HL-60 (cell line): Measurements from ENCODE around the gene DYNC1I1.

Experiments used
- DNase-seq, 2 experiments: peaks; one replicate each; pipeline ENCODE4 v3.0.0-alpha.2; 2010 to 2020; ENCODE audit warnings: low read depth in 1 of 2, low spot score in 1 of 2
- H3K27ac ChIP-seq: fragments of 250-450 bp; sonication (Bioruptor Pico); replicated peaks from 2 replicates; pipeline ENCODE4 v1.5.1; 2020; ENCODE audit warnings: mild to moderate bottlenecking, moderate library complexity
- H3K27me3 ChIP-seq: fragments of 250-450 bp; sonication (Bioruptor Pico); 2 replicates; pipeline ENCODE4 v1.5.1; 2021; ENCODE audit warnings: mild to moderate bottlenecking, moderate library complexity; ENCODE audit not compliant: insufficient read depth, poor library complexity, severe bottlenecking
- H3K4me3 ChIP-seq: replicated peaks from 2 replicates; pipeline ENCODE4 v1.5.1; 2011; ENCODE audit warnings: mild to moderate bottlenecking, control low read depth, low read length; ENCODE audit not compliant: insufficient read depth
- GABPA ChIP-seq: IDR thresholded peaks from 2 replicates; pipeline ENCODE4 v1.6.1; 2012; ENCODE audit warnings: low read depth
- POLR2AphosphoS5 ChIP-seq: IDR thresholded peaks from 2 replicates; pipeline ENCODE4 v1.6.1; 2012; ENCODE audit warnings: low read depth
- SPI1 ChIP-seq: IDR thresholded peaks from 2 replicates; pipeline ENCODE4 v1.6.1; 2012; ENCODE audit warnings: low read depth, mild to moderate bottlenecking, borderline replicate concordance
- TF ChIP-seq, protein P1 (sequence below): IDR thresholded peaks from one replicate; pipeline ENCODE4 v1.5.1; 2011; ENCODE audit warnings: low read length, control low read depth, inconsistent platforms; ENCODE audit not compliant: insufficient read depth
- TF ChIP-seq, protein P2 (sequence below): IDR thresholded peaks from 2 replicates; pipeline ENCODE4 v1.6.1; 2012; ENCODE audit warnings: low read depth; ENCODE audit not compliant: insufficient replicate concordance

DYNC1I1 gene

DNA sequence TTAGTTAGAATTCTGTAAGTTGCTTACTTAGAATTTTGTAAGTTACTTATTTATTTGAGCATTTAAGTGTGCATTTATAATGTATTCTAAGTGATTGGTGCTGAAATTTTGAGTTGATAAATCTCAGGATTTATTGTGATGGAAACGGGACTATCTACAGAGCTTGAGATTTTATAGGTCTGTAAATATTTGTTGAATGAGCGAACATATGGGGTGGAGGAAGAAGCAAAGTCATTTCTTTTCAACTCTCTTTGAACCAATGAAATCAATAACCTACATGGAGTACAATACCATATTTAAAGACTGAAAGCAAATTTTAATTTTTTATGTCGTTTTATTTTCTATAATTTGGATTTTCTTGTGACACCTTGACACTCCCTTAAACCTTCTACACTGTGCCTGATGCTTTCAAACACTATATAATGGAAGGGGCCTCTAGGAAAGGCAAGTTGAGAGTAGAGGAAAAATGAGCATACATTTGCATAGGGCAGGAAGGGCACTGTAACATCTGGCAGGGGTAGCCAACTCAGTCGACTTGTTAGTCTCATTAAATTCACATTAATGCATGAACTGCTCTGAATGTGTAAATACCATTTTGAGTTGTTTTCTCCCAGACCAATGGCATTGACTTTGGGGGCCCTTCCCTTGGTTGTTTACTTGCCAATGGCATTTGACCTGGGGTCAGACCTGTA lies 204.2 kb downstream of the DYNC1I1 start:
- Histone ChIP-seq H3K27ac (no peak overlapping the region), H3K27me3 (no peaks in the 10 kb centered on the region), H3K4me3 (no peak overlapping the region)
- TF ChIP-seq POLR2AphosphoS5 = no peak
- TF ChIP-seq, protein P1, sequence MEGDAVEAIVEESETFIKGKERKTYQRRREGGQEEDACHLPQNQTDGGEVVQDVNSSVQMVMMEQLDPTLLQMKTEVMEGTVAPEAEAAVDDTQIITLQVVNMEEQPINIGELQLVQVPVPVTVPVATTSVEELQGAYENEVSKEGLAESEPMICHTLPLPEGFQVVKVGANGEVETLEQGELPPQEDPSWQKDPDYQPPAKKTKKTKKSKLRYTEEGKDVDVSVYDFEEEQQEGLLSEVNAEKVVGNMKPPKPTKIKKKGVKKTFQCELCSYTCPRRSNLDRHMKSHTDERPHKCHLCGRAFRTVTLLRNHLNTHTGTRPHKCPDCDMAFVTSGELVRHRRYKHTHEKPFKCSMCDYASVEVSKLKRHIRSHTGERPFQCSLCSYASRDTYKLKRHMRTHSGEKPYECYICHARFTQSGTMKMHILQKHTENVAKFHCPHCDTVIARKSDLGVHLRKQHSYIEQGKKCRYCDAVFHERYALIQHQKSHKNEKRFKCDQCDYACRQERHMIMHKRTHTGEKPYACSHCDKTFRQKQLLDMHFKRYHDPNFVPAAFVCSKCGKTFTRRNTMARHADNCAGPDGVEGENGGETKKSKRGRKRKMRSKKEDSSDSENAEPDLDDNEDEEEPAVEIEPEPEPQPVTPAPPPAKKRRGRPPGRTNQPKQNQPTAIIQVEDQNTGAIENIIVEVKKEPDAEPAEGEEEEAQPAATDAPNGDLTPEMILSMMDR = no peak
- TF ChIP-seq SPI1 = no peak
- TF ChIP-seq, protein P2, sequence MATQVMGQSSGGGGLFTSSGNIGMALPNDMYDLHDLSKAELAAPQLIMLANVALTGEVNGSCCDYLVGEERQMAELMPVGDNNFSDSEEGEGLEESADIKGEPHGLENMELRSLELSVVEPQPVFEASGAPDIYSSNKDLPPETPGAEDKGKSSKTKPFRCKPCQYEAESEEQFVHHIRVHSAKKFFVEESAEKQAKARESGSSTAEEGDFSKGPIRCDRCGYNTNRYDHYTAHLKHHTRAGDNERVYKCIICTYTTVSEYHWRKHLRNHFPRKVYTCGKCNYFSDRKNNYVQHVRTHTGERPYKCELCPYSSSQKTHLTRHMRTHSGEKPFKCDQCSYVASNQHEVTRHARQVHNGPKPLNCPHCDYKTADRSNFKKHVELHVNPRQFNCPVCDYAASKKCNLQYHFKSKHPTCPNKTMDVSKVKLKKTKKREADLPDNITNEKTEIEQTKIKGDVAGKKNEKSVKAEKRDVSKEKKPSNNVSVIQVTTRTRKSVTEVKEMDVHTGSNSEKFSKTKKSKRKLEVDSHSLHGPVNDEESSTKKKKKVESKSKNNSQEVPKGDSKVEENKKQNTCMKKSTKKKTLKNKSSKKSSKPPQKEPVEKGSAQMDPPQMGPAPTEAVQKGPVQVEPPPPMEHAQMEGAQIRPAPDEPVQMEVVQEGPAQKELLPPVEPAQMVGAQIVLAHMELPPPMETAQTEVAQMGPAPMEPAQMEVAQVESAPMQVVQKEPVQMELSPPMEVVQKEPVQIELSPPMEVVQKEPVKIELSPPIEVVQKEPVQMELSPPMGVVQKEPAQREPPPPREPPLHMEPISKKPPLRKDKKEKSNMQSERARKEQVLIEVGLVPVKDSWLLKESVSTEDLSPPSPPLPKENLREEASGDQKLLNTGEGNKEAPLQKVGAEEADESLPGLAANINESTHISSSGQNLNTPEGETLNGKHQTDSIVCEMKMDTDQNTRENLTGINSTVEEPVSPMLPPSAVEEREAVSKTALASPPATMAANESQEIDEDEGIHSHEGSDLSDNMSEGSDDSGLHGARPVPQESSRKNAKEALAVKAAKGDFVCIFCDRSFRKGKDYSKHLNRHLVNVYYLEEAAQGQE = no peak
- no peak for TF ChIP-seq GABPA
- DNase-seq = no peak

DNA sequence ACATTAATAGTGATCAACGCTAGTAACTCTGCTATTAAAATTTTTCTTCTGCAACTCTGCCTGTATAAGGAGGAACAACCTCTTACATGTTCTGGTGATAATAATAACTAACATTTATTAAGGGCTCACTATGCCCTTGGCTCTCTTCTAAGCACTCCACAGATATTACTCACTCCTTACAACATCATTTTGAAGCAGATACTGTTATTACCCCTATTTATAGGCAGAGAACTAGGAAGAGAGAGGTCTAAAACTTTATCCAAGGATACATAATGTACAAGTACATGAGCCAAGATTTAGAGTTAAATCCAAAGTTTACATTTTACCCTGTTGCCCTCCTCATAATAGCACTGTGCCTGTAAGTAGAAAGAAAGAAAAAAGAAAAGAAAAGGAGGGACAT lies 205.6 kb downstream of the DYNC1I1 start:
- no peaks in the 10 kb centered on the region for H3K27me3 ChIP-seq
- TF ChIP-seq, protein P1 = no peak
- TF ChIP-seq, protein P2 = no peak
- TF ChIP-seq POLR2AphosphoS5 (no peak), SPI1 (no peak), GABPA (no peak)
- H3K4me3 ChIP-seq = no peak overlapping the region
- H3K27ac ChIP-seq = no peak overlapping the region
- DNase-seq = no peak

DNA sequence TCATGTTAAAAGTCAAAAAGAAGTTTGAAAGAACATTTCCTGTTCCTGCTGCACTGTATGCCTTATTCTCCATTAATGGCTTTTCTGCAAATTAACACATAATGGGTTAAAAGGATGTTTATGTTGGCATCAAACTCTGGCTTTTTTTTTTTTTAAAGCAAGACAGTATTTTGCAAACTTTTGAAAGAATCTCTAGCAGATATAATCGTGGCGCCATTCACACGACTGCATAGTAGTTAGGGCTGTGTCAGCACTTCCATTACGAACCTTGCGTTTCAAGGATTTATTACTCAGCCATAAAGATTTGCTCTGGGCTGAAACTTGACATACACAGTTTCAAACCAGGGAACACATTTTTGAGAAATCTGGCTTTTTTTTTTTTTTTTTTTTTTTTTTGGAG lies 207.8 kb downstream of the DYNC1I1 start:
- Histone ChIP-seq H3K27me3 (peaks cover 6% of the 10 kb centered on the region), H3K4me3 (no peak overlapping the region), H3K27ac (no peak overlapping the region)
- TF ChIP-seq, protein P1 = no peak
- TF ChIP-seq, protein P2 = no peak
- TF ChIP-seq SPI1 (no peak), POLR2AphosphoS5 (no peak), GABPA (no peak)
- DNase-seq = no peak
